ENCODE results near the gene FGD6.

GRCh38 chr12:95181103-95181502, 36.2 kb downstream of the FGD6 start:
- TF ChIP-seq YY1 (IDR thresholded peaks at IDR 0.05; ENCODE audit: insufficient read depth, insufficient read length) (no peak), SUZ12 (IDR thresholded peaks at IDR 0.05; ENCODE audit: extremely low read depth, insufficient read depth, insufficient read length) (no peak)

All from NT2/D1 (cell line).